ENCODE measurements around the gene ZBTB42.

DNA sequence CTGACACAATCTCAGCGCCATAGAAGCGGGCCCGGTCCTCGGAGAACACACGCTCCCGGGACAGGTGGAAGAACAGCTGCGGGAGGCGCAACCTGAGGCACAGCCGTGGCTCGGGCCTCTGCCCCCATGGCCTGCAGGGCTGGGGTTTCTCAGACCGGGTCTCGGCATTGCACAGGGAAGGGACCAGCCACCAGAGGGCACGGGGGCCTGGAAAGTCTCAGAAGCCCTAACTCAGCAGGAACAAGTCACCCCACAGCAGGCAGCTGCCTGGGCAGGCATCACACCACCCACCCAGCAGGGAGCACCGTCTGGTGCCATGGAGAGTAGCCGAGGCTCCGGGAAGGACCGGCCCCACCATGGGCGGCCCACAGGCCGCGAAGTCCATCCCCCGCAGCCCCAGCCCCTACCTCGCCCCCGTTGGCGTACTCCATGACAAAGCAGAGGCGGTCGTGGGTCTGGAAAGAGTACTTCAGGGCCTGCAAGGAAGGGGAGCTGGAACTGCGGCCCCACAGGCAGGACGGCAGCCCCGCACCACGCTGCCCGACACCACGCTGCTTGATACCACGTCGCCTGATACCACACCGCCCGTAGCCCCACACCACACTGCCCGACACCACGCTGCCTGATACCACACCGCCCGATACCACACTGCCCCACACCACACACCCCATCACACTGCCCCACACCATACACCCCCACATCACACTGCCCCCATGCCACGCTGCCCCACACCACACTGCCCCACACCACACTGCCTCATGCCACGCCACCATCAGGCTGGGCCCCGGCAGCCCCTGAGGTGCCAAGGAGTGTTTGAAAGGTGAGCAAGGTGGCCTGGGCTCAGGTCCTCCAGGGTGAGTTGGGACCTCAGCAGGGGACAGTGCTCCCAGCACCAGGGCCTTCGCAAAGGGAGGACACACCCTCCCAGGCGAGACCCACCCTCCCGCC lies 27.1 kb upstream of the ZBTB42 start:
- TF ChIP-seq, protein P1, sequence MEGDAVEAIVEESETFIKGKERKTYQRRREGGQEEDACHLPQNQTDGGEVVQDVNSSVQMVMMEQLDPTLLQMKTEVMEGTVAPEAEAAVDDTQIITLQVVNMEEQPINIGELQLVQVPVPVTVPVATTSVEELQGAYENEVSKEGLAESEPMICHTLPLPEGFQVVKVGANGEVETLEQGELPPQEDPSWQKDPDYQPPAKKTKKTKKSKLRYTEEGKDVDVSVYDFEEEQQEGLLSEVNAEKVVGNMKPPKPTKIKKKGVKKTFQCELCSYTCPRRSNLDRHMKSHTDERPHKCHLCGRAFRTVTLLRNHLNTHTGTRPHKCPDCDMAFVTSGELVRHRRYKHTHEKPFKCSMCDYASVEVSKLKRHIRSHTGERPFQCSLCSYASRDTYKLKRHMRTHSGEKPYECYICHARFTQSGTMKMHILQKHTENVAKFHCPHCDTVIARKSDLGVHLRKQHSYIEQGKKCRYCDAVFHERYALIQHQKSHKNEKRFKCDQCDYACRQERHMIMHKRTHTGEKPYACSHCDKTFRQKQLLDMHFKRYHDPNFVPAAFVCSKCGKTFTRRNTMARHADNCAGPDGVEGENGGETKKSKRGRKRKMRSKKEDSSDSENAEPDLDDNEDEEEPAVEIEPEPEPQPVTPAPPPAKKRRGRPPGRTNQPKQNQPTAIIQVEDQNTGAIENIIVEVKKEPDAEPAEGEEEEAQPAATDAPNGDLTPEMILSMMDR (IDR thresholded peaks at IDR 0.05), result peak in 4 of 7 experiments; percentile 13 to 40 (median 25)
- TF ChIP-seq POLR2A (IDR thresholded peaks at IDR 0.05), result no peak
